A204.1 (cell line): ENCODE data around the gene FGFR4.

Experiments used
- FAIRE-seq: peaks from 2 replicates; lab custom pipeline; 2012; peaks lifted over from hg19 to GRCh38; lab: Jason Lieb, UNC

FGFR4 gene

GRCh38 chr5:177132136-177133095, 45.7 kb downstream of the FGFR4 start:
- no peak for FAIRE-seq

DNA sequence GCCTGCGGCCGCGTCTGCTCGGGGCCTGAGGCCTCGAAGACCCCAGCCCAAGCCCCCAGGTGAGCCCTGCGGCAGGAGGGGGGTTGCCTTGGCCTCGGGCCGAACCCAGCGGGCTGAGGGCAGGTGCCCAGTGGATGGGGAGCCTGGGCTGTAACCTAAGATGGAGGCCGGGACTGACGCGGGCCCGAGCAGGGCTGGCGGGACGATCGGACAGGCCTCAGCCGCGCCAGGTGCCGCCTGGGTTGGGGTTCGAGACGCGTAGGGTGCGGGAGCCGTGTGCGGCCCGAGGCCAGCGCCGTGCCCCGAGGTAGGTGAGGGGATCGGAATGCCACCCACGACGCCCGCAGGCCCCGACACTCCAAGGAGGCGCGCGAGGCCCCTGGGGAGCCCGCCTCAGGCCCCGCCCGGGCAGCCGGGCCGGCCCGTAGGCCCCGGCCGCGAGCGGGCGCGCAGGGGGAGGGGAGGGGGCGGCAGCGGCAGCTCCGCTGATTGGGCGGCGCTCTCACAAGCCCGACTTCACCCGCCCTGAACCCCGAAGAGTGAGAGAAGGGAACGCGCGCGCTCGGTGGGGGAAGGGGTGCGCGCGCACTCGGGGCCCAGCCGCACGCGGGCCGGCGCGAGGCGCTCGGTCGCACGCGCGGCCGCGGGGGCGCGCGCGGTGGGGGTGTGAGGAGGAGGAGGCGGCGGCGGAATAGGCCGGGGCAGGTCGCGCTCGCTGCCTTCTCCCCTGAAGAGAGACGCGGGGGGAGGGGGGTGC, 46.6 kb downstream of the FGFR4 start, which contains the start of gene NSD1:
Gene NSD1, plus strand, starts transcription at position 678 of the 757 bp plus-strand sequence. CDS start 1,331 bp downstream, outside the sequence.
- no peak for FAIRE-seq

DNA sequence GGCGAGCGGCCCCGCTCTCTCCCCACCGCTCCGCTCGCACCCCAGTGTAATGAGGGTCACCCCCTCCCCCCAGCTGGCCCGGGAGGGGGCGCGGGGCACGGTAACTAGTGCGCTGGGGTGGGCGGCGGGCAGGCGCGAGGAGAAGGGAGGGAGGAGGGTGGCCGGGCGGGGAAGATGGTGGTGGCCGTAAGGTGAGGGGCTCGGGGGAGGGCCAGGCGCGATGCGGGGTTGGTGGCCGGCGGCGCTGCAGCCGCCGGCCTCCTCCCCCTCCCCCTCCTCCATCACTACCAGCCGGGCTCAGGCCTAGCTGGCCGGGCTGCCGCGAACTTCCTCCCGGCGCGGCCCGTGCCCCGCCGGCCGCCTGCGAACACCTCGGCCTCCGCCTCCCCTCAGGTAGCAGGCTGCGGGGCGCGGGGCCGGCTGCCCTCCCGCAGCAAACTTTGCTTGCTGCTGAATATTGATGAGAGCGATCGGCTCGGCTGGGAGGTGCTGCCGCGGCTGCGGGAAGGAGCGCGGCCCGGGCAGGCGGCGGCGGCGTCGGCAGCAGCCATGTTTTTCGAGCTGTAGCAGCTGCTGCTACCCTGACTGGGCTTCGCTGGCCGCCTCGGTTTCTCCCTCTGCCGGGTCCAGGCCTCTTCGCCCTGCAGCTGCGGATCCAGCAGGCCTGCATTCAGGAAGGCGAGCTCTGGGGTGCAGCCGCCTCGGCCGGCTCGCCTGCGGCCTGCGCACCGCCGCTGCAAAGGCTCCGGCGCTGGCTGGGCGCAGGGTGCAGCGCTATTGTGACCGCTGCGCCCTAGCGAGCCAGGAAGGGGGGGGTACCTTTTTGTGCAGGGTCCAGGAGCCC, 47.4 kb downstream of the FGFR4 start:
- no peak for FAIRE-seq

GRCh38 chr5:177134697-177135225, 48.0 kb downstream of the FGFR4 start:
- no peak for FAIRE-seq

DNA sequence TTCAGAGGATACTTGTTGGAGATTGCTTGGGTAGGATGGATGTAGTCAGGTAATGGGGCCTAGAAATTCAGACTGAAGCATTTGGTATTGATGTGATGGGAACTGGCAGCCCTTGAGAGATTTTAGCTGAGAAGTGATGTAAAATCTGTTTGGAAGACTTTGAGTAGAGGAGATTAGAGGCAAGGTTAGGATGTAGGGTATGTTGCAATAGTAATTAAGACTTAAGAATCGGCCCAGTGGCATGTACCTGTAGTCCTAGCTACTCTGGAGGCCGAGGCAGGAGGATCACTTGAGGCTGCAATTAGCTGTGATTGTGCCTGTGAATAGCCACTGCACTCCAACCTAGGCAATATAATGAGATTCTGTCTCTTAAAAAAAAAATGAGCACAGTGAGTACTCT, 53.6 kb downstream of the FGFR4 start:
- no peak for FAIRE-seq

- FAIRE-seq, result no peak
Measured at GRCh38 chr5:177141496-177141895, 54.8 kb downstream of the FGFR4 start.

DNA sequence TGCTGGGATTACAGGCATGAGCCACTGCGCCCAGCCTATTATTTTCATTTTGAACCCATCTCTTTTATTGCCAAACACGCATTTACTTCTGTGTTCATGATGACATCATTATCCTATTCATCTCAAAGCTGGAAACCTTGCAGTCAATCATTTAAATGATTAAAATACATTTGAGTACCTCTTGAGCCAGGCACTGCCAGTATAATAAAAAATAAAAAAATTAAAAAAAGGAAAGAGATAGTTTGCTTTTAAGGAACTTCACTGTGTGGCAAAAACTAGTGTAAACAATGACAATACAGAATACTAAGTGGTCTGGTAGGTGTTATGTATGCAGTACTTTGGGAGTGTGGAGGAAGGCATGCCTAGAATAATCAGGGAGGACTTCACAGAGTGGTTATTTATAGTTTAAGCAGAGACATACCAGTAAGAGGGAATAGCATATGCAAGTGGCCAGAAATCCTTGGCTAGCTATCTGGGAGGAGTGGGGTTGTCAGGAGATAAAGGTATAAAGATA, 55.4 kb downstream of the FGFR4 start:
- no peak for FAIRE-seq

GRCh38 chr5:177142778-177143177, 56.1 kb downstream of the FGFR4 start:
- no peak for FAIRE-seq

GRCh38 chr5:177146891-177147638, 60.4 kb downstream of the FGFR4 start:
- FAIRE-seq, result no peak
